HG02798 (cell line): ENCODE results near the gene GFY.

Experiments used
- ATAC-seq: cut with Tn5 transposase; IDR thresholded peaks from one replicate; pipeline ENCODE4 v1.9.1; 2021; ENCODE audit warnings: mild to moderate bottlenecking; ENCODE audit not compliant: unreplicated experiment, poor library complexity

Gene GFY

GRCh38 chr19:49425922-49426592 lies 869 bp downstream of the GFY start:
- no peak for ATAC-seq

GRCh38 chr19:49427339-49427738 lies 2.2 kb downstream of the GFY start:
- no peak for ATAC-seq

- no peak for ATAC-seq
These were observed 2.8 kb downstream of the GFY start for GRCh38 chr19:49427855-49428546.

GRCh38 chr19:49428547-49429451 lies 3.6 kb downstream of the GFY start:
- no peak for ATAC-seq

- no peak for ATAC-seq
These were observed 5.0 kb downstream of the GFY start for GRCh38 chr19:49430172-49430677.

- no peak for ATAC-seq
These were observed 5.6 kb downstream of the GFY start for GRCh38 chr19:49430678-49431329.

- no peak for ATAC-seq
These were observed 6.2 kb downstream of the GFY start for GRCh38 chr19:49431330-49431749.

GRCh38 chr19:49432141-49433073 lies 7.2 kb downstream of the GFY start:
- ATAC-seq = no peak

- no peak for ATAC-seq
These were observed 8.2 kb downstream of the GFY start for GRCh38 chr19:49433240-49433901.

GRCh38 chr19:49434907-49435583 lies 9.9 kb downstream of the GFY start:
- no peak for ATAC-seq

- ATAC-seq = no peak
These were observed 10.5 kb downstream of the GFY start for GRCh38 chr19:49435670-49436069.

- ATAC-seq = no peak
These were observed 11.3 kb downstream of the GFY start for GRCh38 chr19:49436381-49437017.

- no peak for ATAC-seq
These were observed 12.0 kb downstream of the GFY start for GRCh38 chr19:49437231-49437630.

GRCh38 chr19:49438261-49438660 lies 13.1 kb downstream of the GFY start:
- no peak for ATAC-seq

GRCh38 chr19:49439836-49440235 lies 14.6 kb downstream of the GFY start:
- no peak for ATAC-seq

- ATAC-seq = no peak
These were observed 15.4 kb downstream of the GFY start for GRCh38 chr19:49440439-49441209.
